ENCODE data around the gene TOX2.

The TOX2 gene

GRCh38 chr20:44080646-44081267 is 166.1 kb downstream of the TOX2 start:
- TF ChIP-seq, protein P1, sequence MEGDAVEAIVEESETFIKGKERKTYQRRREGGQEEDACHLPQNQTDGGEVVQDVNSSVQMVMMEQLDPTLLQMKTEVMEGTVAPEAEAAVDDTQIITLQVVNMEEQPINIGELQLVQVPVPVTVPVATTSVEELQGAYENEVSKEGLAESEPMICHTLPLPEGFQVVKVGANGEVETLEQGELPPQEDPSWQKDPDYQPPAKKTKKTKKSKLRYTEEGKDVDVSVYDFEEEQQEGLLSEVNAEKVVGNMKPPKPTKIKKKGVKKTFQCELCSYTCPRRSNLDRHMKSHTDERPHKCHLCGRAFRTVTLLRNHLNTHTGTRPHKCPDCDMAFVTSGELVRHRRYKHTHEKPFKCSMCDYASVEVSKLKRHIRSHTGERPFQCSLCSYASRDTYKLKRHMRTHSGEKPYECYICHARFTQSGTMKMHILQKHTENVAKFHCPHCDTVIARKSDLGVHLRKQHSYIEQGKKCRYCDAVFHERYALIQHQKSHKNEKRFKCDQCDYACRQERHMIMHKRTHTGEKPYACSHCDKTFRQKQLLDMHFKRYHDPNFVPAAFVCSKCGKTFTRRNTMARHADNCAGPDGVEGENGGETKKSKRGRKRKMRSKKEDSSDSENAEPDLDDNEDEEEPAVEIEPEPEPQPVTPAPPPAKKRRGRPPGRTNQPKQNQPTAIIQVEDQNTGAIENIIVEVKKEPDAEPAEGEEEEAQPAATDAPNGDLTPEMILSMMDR (IDR thresholded peaks at IDR 0.05), result peak; percentile 99
- H3K4me3 Mint-ChIP-seq, result no peak overlapping the region
- H3K27me3 Mint-ChIP-seq (ENCODE audit: low read depth, poor library complexity), result peaks cover 11% of the 10 kb centered on the region
- no peaks in the 10 kb centered on the region for H3K36me3 Mint-ChIP-seq (ENCODE audit: low read depth)
- no peaks in the 10 kb centered on the region for H3K9me3 Mint-ChIP-seq
- DNase-seq, result peak; percentile 74
- no peak overlapping the region for H3K27ac Mint-ChIP-seq
- peaks cover 13% of the 10 kb centered on the region for H3K4me1 Mint-ChIP-seq

GRCh38 chr20:44081476-44081875 is 166.8 kb downstream of the TOX2 start:
- Mint-ChIP-seq H3K36me3 (ENCODE audit: low read depth) (no peaks in the 10 kb centered on the region), H3K4me3 (no peak overlapping the region), H3K9me3 (no peaks in the 10 kb centered on the region), H3K27me3 (ENCODE audit: low read depth, poor library complexity) (peaks cover 7% of the 10 kb centered on the region), H3K27ac (no peak overlapping the region), H3K4me1 (peaks cover 13% of the 10 kb centered on the region)
- TF ChIP-seq, protein P1 (IDR thresholded peaks at IDR 0.05), result no peak
- DNase-seq, result no peak

GRCh38 chr20:44081888-44082287 is 167.2 kb downstream of the TOX2 start:
- H3K36me3 Mint-ChIP-seq (ENCODE audit: low read depth), result no peaks in the 10 kb centered on the region
- H3K9me3 Mint-ChIP-seq, result no peaks in the 10 kb centered on the region
- peaks cover 13% of the 10 kb centered on the region for H3K4me1 Mint-ChIP-seq
- H3K27ac Mint-ChIP-seq, result no peak overlapping the region
- no peak overlapping the region for H3K4me3 Mint-ChIP-seq
- TF ChIP-seq, protein P1 (IDR thresholded peaks at IDR 0.05), result no peak
- peaks cover 7% of the 10 kb centered on the region for H3K27me3 Mint-ChIP-seq (ENCODE audit: low read depth, poor library complexity)
- DNase-seq, result no peak

DNA sequence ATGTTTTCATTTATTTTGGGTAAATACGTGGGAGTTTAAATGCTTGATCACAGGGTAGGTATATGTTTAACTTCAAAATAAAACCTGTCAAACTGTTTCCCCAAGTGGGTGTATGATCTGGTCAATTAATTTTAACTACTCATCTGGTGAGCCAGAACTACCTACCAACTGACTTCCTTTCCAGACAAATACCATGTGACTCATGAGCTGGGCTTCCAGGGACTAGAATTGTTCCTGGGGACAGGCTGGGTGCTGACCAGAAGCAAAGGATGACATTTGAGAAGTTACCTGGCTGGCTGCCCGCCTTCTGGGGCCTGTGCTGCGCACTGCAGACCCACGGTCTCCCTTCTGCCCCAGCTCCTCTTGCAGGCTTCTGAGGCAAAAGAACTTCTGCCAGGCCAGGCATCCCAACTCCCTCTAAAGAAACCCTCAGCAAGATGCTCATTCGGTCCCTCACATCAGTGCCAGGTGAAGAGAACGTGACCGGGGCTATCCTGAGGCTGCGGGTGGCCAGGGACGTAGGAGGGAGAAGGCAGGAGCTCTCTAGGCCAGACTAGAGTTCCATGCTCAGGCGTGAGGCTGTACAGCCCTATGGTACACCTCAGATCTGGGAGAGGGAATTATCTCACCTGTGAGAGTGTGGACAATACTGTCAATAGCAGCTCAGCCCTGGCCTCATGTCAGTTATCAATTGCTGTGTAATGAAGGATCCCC is 168.7 kb downstream of the TOX2 start:
- H3K27me3 Mint-ChIP-seq (ENCODE audit: low read depth, poor library complexity), result peaks cover 12% of the 10 kb centered on the region
- TF ChIP-seq, protein P1 (IDR thresholded peaks at IDR 0.05), result no peak
- peaks cover 13% of the 10 kb centered on the region for H3K4me1 Mint-ChIP-seq
- H3K9me3 Mint-ChIP-seq, result no peaks in the 10 kb centered on the region
- H3K27ac Mint-ChIP-seq, result no peak overlapping the region
- no peaks in the 10 kb centered on the region for H3K36me3 Mint-ChIP-seq (ENCODE audit: low read depth)
- H3K4me3 Mint-ChIP-seq, result no peak overlapping the region
- DNase-seq, result no peak

DNA sequence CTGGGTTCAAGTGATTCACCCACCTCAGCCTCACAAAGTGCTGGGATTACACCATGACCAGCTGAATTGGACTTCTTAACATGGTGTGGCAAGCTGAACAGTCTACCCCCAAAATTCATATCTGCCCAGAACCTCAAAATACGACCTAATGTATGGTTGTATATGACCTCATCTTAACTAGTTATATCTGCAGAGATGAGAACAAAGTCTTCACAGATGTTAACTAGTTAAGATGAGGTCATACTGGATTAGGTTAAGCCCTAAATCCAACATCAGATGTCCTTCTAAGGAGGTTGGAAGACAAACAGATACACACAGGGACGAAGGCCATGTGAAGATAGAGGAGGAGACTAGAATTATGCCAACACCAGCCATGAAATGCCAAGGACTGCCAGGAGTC is 169.8 kb downstream of the TOX2 start:
- Mint-ChIP-seq H3K36me3 (ENCODE audit: low read depth) (no peaks in the 10 kb centered on the region), H3K9me3 (no peaks in the 10 kb centered on the region), H3K4me3 (no peak overlapping the region), H3K27me3 (ENCODE audit: low read depth, poor library complexity) (peaks cover 9% of the 10 kb centered on the region), H3K4me1 (peaks cover 13% of the 10 kb centered on the region), H3K27ac (no peak overlapping the region)
- no peak for DNase-seq
- TF ChIP-seq, protein P1 (IDR thresholded peaks at IDR 0.05), result no peak

- H3K27ac Mint-ChIP-seq, result no peak overlapping the region
- H3K36me3 Mint-ChIP-seq (ENCODE audit: low read depth), result no peaks in the 10 kb centered on the region
- peaks cover 9% of the 10 kb centered on the region for H3K27me3 Mint-ChIP-seq (ENCODE audit: low read depth, poor library complexity)
- TF ChIP-seq, protein P1 (IDR thresholded peaks at IDR 0.05), result no peak
- no peak for DNase-seq
- H3K9me3 Mint-ChIP-seq, result no peaks in the 10 kb centered on the region
- H3K4me1 Mint-ChIP-seq, result peaks cover 13% of the 10 kb centered on the region
- H3K4me3 Mint-ChIP-seq, result no peak overlapping the region
Measured at GRCh38 chr20:44084891-44085290, 170.2 kb downstream of the TOX2 start.
